ENCODE data around the gene FBXO48. TPM values are rescaled to one million over a fixed set of nuclear protein-coding genes. Genes with fewer than 3 reads are reported as not detected.

The FBXO48 gene, protein sequence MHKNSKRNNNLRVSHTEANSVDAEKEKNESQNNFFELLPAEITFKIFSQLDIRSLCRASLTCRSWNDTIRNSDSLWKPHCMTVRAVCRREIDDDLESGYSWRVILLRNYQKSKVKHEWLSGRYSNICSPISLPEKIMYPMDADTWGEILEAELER
- total RNA-seq: 0.28 and 0.58 TPM in 2 replicates

GRCh38 chr2:68467077-68467960 lies at the start of gene FBXO48, which contains the start of gene APLF:
TSS of gene FBXO48 (minus strand) at chr2:68467294. CDS start at chr2:68465145, 2,149 bp downstream.
TSS of gene APLF (plus strand) at chr2:68467585. CDS start at chr2:68467732, 147 bp downstream.

Other genes starting within 250 kb of the FBXO48 start
- 20.6 and 28.8 TPM in 2 replicates for gene PPP3R1, start 214.8 kb downstream of the FBXO48 start, total RNA-seq
- gene CNRIP1, start 147.3 kb downstream of the FBXO48 start, total RNA-seq: 16.9 and 32.2 TPM in 2 replicates
- gene PLEK, start 102.0 kb downstream of the FBXO48 start, total RNA-seq: under 0.01 TPM in 2 replicates
- gene APLF, start 291 bp upstream of the FBXO48 start, total RNA-seq: 3.5 and 13.2 TPM in 2 replicates
- gene PROKR1, start 176.3 kb upstream of the FBXO48 start, total RNA-seq: not detected in 2 replicates